ENCODE data around the gene TREM1. TPM values are rescaled to one million over a fixed set of nuclear protein-coding genes. Genes with fewer than 3 reads are reported as not detected.

TREM1 gene
- total RNA-seq, 1 donor from 2014 or later = 0.20 TPM

DNA sequence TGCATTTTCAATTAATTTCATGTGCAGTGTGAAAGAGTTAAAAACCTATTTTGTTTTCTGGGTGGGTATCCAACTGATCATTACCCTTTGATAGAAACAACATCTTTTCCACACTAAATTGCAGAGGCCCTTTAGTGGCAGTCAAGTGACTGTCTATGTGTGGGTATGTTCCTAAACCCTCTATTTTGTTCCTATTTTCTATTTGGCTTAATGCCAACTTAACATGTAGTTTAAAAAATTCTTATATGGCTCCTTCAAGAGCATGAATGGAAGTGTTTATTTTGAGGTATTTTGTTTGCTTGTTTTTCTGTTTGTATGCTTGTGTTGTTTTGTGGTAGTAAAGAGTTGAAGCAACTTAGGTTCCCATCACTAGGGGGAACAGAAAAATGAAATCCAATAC lies 19.9 kb downstream of the TREM1 start:
- Histone ChIP-seq H3K9ac (ENCODE audit: low read length) (no peak overlapping the region), H3K9me3 (ENCODE audit: insufficient read depth, low read depth, low read length) (no peaks in the 10 kb centered on the region), H2AFZ (ENCODE audit: low read depth, low read length) (no peak overlapping the region), H3K36me3 (ENCODE audit: insufficient read depth, low read length) (no peaks in the 10 kb centered on the region), H3K79me2 (ENCODE audit: insufficient read depth, low read length) (no peaks in the 10 kb centered on the region), H3K4me2 (ENCODE audit: low read length) (no peak overlapping the region), H4K20me1 (ENCODE audit: insufficient read depth, low read length) (no peaks in the 10 kb centered on the region), H3K4me1 (ENCODE audit: insufficient read depth, low read length) (no peaks in the 10 kb centered on the region), H3K27me3 (ENCODE audit: insufficient read depth, low read length) (no peaks in the 10 kb centered on the region), H3K27ac (ENCODE audit: low read depth, low read length) (no peak overlapping the region), H3K4me3 (ENCODE audit: insufficient read depth, low read depth, low read length) (no peak overlapping the region)
- Mint-ChIP-seq H3K27ac (ENCODE audit: unreplicated experiment) (no peak overlapping the region), H3K4me1 (ENCODE audit: low read depth, unreplicated experiment) (no peaks in the 10 kb centered on the region), H3K9me3 (ENCODE audit: unreplicated experiment) (peaks cover 8% of the 10 kb centered on the region), H3K27me3 (ENCODE audit: low read depth, unreplicated experiment) (peaks cover 8% of the 10 kb centered on the region), H3K4me3 (ENCODE audit: unreplicated experiment) (no peak overlapping the region), H3K36me3 (ENCODE audit: low read depth, unreplicated experiment) (no peaks in the 10 kb centered on the region)
- FAIRE-seq (no peak), DNase-seq (ENCODE audit: low read depth) (no peak)
- TF ChIP-seq EZH2 (IDR thresholded peaks at IDR 0.05; ENCODE audit: insufficient read depth, low read length) (no peak), CTCF (IDR thresholded peaks at IDR 0.05; ENCODE audit: insufficient read depth, low read depth, low read length) (no peak)

GRCh38 chr6:41263267-41263666 lies 23.2 kb downstream of the TREM1 start:
- no peak overlapping the region for H3K9ac ChIP-seq (ENCODE audit: low read length)
- DNase-seq (ENCODE audit: low read depth) (no peak), FAIRE-seq (no peak)
- H3K9me3 ChIP-seq (ENCODE audit: insufficient read depth, low read depth, low read length) = no peaks in the 10 kb centered on the region
- H3K4me3 ChIP-seq (ENCODE audit: insufficient read depth, low read depth, low read length) = no peak overlapping the region
- no peaks in the 10 kb centered on the region for H3K36me3 ChIP-seq (ENCODE audit: insufficient read depth, low read length)
- Mint-ChIP-seq H3K27me3 (ENCODE audit: low read depth, unreplicated experiment) (peaks cover 3% of the 10 kb centered on the region), H3K36me3 (ENCODE audit: low read depth, unreplicated experiment) (peaks cover 2% of the 10 kb centered on the region), H3K4me3 (ENCODE audit: unreplicated experiment) (no peak overlapping the region), H3K27ac (ENCODE audit: unreplicated experiment) (no peak overlapping the region), H3K9me3 (ENCODE audit: unreplicated experiment) (peaks cover 10% of the 10 kb centered on the region), H3K4me1 (ENCODE audit: low read depth, unreplicated experiment) (no peaks in the 10 kb centered on the region)
- TF ChIP-seq EZH2 (IDR thresholded peaks at IDR 0.05; ENCODE audit: insufficient read depth, low read length) = no peak
- TF ChIP-seq CTCF (IDR thresholded peaks at IDR 0.05; ENCODE audit: insufficient read depth, low read depth, low read length) = no peak
- H3K79me2 ChIP-seq (ENCODE audit: insufficient read depth, low read length) = no peaks in the 10 kb centered on the region
- H3K4me2 ChIP-seq (ENCODE audit: low read length) = no peak overlapping the region
- no peaks in the 10 kb centered on the region for H3K4me1 ChIP-seq (ENCODE audit: insufficient read depth, low read length)
- H4K20me1 ChIP-seq (ENCODE audit: insufficient read depth, low read length) = no peaks in the 10 kb centered on the region
- H2AFZ ChIP-seq (ENCODE audit: low read depth, low read length) = no peak overlapping the region
- no peak overlapping the region for H3K27ac ChIP-seq (ENCODE audit: low read depth, low read length)
- no peaks in the 10 kb centered on the region for H3K27me3 ChIP-seq (ENCODE audit: insufficient read depth, low read length)

DNA sequence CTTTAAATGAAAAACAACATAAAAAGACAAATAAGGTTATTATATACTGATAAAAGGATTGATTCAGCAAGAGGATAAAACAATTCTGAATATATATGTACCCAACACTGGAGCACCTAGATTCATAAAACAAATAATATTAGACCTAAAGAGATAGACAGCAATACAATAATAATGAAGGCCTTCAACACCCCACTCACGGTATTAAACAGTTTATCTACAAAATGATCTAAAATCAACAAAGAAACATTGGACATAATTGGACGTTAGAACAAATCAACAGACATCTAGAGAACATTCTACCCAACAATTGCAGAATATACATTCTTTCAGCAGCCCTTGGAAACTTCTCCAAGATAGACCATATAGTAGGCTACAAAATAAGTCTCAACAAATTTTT lies 24.1 kb downstream of the TREM1 start:
- Histone ChIP-seq H3K79me2 (ENCODE audit: insufficient read depth, low read length) (no peaks in the 10 kb centered on the region), H3K27me3 (ENCODE audit: insufficient read depth, low read length) (no peaks in the 10 kb centered on the region), H3K27ac (ENCODE audit: low read depth, low read length) (no peak overlapping the region), H3K9me3 (ENCODE audit: insufficient read depth, low read depth, low read length) (no peaks in the 10 kb centered on the region), H3K36me3 (ENCODE audit: insufficient read depth, low read length) (no peaks in the 10 kb centered on the region), H3K4me1 (ENCODE audit: insufficient read depth, low read length) (no peaks in the 10 kb centered on the region), H4K20me1 (ENCODE audit: insufficient read depth, low read length) (no peaks in the 10 kb centered on the region), H3K4me2 (ENCODE audit: low read length) (no peak overlapping the region), H2AFZ (ENCODE audit: low read depth, low read length) (no peak overlapping the region), H3K4me3 (ENCODE audit: insufficient read depth, low read depth, low read length) (no peak overlapping the region), H3K9ac (ENCODE audit: low read length) (no peak overlapping the region)
- Mint-ChIP-seq H3K36me3 (ENCODE audit: low read depth, unreplicated experiment) (peaks cover 2% of the 10 kb centered on the region), H3K4me1 (ENCODE audit: low read depth, unreplicated experiment) (peaks cover 8% of the 10 kb centered on the region), H3K4me3 (ENCODE audit: unreplicated experiment) (no peak overlapping the region), H3K27me3 (ENCODE audit: low read depth, unreplicated experiment) (peaks cover 3% of the 10 kb centered on the region), H3K27ac (ENCODE audit: unreplicated experiment) (no peak overlapping the region), H3K9me3 (ENCODE audit: unreplicated experiment) (peaks cover 10% of the 10 kb centered on the region)
- FAIRE-seq (no peak), DNase-seq (ENCODE audit: low read depth) (no peak)
- TF ChIP-seq CTCF (IDR thresholded peaks at IDR 0.05; ENCODE audit: insufficient read depth, low read depth, low read length) = no peak
- no peak for TF ChIP-seq EZH2 (IDR thresholded peaks at IDR 0.05; ENCODE audit: insufficient read depth, low read length)

Measured in astrocyte (in vitro differentiated cells and primary cell).